ENCODE data around the gene GLS. TPM values are rescaled to one million over a fixed set of nuclear protein-coding genes. Genes with fewer than 3 reads are reported as not detected.

Gene GLS
- total RNA-seq, 4 donors from 2014 or later = 175 to 274 (median 197) TPM

GRCh38 chr2:190876631-190877030, 4.0 kb upstream of the GLS start:
- Histone ChIP-seq H3K27me3 (no peaks in the 10 kb centered on the region), H3K27ac (no peak overlapping the region), H3K36me3 (no peaks in the 10 kb centered on the region), H3K9me3 (no peaks in the 10 kb centered on the region), H3K4me1 (peaks cover 0 to 6% of the 10 kb centered on the region in 2 donors), H3K4me3 (replicated peaks in 1 of 3) (no peak overlapping the region)
- 48 to 60% methylated on average over 1 of the region's 1 CpG for WGBS, 2 donors
- DNase-seq = no peak
- intact Hi-C loops (cut with DNase I) = loop anchor here (10.0 kb wide), 1 partner anchor 78 kb away; no protein-coding TSS in a partner anchor
- no peak for TF ChIP-seq POLR2A (IDR thresholded peaks at IDR 0.05)
- no peak for TF ChIP-seq CTCF (IDR thresholded peaks at IDR 0.05)

DNA sequence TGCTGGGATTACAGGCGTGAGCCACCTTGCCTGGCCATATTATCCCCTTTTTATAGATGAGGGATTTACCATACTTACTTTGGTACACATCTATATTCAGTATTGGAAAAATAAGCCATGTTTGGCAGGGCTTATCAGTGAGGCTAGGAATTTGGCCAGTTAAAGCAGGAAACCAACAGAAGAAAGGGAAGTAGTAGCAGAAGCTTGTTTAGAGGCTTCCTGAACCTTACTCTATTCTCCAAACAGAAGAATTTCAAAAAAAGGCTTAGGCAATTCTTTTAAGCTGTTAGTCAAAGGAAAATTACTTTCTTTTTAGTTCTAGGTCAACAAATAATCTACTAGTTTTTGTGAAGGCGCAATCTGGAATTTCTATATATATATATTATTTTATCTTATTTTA, 3.2 kb upstream of the GLS start:
- DNase-seq = no peak
- H3K27ac ChIP-seq = no peak overlapping the region

DNA sequence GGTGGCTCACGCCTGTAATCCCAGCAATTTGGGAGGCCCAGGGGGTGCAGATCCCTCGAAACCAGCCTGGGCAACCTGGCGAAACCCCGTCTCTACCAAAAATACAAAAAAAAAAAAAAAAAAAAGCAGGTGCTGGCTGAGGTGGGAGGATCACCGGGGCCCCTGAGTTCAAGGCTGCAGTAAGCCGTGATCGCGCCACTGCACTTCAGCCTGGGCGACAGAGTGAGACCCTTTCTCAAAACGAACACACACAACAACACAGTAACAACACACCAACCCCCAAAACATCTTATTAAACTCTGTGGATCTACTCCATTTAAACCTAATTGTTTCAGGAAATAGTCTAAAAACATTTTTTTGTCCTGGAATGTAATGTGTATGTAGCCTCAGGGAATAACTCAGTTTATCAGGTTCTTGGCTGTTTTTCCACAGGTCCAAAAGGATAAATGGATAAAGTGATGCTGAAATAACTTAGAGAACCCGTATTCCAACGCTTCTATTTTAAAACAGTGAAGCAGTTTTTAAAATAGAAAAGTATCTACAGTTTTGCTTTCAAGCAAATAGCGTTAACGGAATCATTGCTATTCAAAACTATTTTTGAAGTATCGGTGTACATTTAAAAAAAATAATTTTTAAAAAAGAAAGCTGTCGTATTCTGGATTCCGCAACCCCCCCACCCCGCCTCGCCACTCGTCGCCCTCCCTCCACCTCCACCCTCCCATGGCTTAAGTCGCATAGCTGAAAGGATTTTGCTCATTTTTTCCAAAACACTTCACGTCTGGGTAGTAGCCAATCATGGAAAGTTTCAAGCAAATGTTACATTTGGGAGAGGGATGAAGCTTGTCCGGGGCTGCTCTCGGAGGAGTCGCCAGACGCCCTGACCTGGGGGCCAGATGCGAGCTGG, 895 bp upstream of the GLS start:
- Histone ChIP-seq H3K9me3 (no peaks in the 10 kb centered on the region), H3K27me3 (no peaks in the 10 kb centered on the region), H3K36me3 (no peaks in the 10 kb centered on the region), H3K4me1 (peaks cover 6 to 22% of the 10 kb centered on the region in 2 donors), H3K27ac (peak overlapping the region; percentile 95 to 100 (median 99)), H3K4me3 (replicated peaks in 1 of 3) (peak overlapping the region; percentile 36 to 91 (median 71))
- WGBS, 2 donors = 34 to 36% methylated on average over 28 of the region's 28 CpGs
- TF ChIP-seq POLR2A (IDR thresholded peaks at IDR 0.05) (no peak), CTCF (IDR thresholded peaks at IDR 0.05) (no peak)
- intact Hi-C loops (cut with DNase I) = loop anchor here (5.0 to 10.0 kb wide), 2 partner anchors 75 to 133 kb away; partner anchors contain the start of gene STAT1
- DNase-seq = peak in 1 of 2 donors; percentile 18

More for the DNA sequence above, 3.2 kb upstream of the GLS start:
- Histone ChIP-seq H3K27me3 (no peaks in the 10 kb centered on the region), H3K9me3 (no peaks in the 10 kb centered on the region), H3K36me3 (no peaks in the 10 kb centered on the region), H3K4me3 (replicated peaks in 1 of 3) (no peak overlapping the region), H3K4me1 (peaks cover 0 to 6% of the 10 kb centered on the region in 2 donors)
- no peak for TF ChIP-seq CTCF (IDR thresholded peaks at IDR 0.05)
- TF ChIP-seq POLR2A (IDR thresholded peaks at IDR 0.05) = no peak
- intact Hi-C loops (cut with DNase I) = loop anchor here (10.0 kb wide), 1 partner anchor 77 kb away; no protein-coding TSS in a partner anchor
- 90 to 96% methylated on average over 2 of the region's 2 CpGs for WGBS, 2 donors

- intact Hi-C loops (cut with DNase I) = loop anchor here (5.0 kb wide), 1 partner anchor 131 kb away; the partner anchor contains the start of gene STAT1
- Histone ChIP-seq H3K27me3 (no peaks in the 10 kb centered on the region), H3K36me3 (no peaks in the 10 kb centered on the region), H3K4me1 (peaks cover 16 to 33% of the 10 kb centered on the region in 2 donors), H3K27ac (peak overlapping the region; percentile 85 to 100 (median 99)), H3K9me3 (no peaks in the 10 kb centered on the region), H3K4me3 (replicated peaks in 1 of 3) (peak overlapping the region; percentile 62 to 91 (median 71))
- WGBS, 2 donors = 0% methylated on average over 16 to 32 of the region's 60 CpGs
- no peak for DNase-seq
- no peak for TF ChIP-seq POLR2A (IDR thresholded peaks at IDR 0.05)
These were observed 520 bp downstream of the GLS start for GRCh38 chr2:190881084-190881597.

- Histone ChIP-seq H3K36me3 (no peaks in the 10 kb centered on the region), H3K27ac (peak overlapping the region; percentile 85 to 100 (median 99)), H3K27me3 (no peaks in the 10 kb centered on the region), H3K4me3 (replicated peaks in 1 of 3) (peak overlapping the region; percentile 62 to 91 (median 71)), H3K4me1 (peaks cover 21 to 40% of the 10 kb centered on the region in 2 donors), H3K9me3 (no peaks in the 10 kb centered on the region)
- WGBS, 2 donors = 0 to 1% methylated on average over 22 of the region's 46 CpGs
- no peak for TF ChIP-seq CTCF (IDR thresholded peaks at IDR 0.05)
- TF ChIP-seq POLR2A (IDR thresholded peaks at IDR 0.05) = peak; percentile 14 to 57
- DNase-seq = peak; percentile 70 to 71
- intact Hi-C loops (cut with DNase I) = loop anchor here (5.0 kb wide), 1 partner anchor 130 kb away; the partner anchor contains the start of gene STAT1
These were observed 1.2 kb downstream of the GLS start for GRCh38 chr2:190881598-190882410.

Measured in thyroid gland (tissue), 4 donors.